ENCODE measurements around the gene CCDC188. TPM values are rescaled to one million over a fixed set of nuclear protein-coding genes. Genes with fewer than 3 reads are reported as not detected.

CCDC188 gene
- total and polyA plus RNA-seq, 4 donors, result not detected

- WGBS, result 78% methylated on average over 16 of the region's 16 CpGs
- Histone ChIP-seq H3K4me3 (ENCODE audit: low read depth in 1 of 3, low read length in 3 of 3) (peak overlapping the region in 2 of 3 donors; percentile 89 to 92), H3K27ac (ENCODE audit: low read depth in 1 of 2, low read length in 2 of 2) (no peak overlapping the region), H3K4me1 (ENCODE audit: control insufficient read depth in 4 of 4, insufficient read depth in 4 of 4, low read length in 3 of 4) (peaks cover 10 to 60% (median 49%) of the 10 kb centered on the region in 4 donors), H3K9me3 (ENCODE audit: control insufficient read depth in 4 of 4, low read length in 3 of 4) (no peaks in the 10 kb centered on the region), H3K36me3 (ENCODE audit: control insufficient read depth in 4 of 4, insufficient read depth in 3 of 4, low read depth in 1 of 4, low read length in 3 of 4) (no peaks in the 10 kb centered on the region), H3K27me3 (ENCODE audit: control insufficient read depth in 4 of 4, insufficient read depth in 4 of 4, low read length in 3 of 4) (no peaks in the 10 kb centered on the region), H3K9ac (ENCODE audit: low read depth in 1 of 2, low read length in 2 of 2) (no peak overlapping the region)
- DNase-seq (ENCODE audit: low spot score), result no peak
- TF ChIP-seq, protein P1, sequence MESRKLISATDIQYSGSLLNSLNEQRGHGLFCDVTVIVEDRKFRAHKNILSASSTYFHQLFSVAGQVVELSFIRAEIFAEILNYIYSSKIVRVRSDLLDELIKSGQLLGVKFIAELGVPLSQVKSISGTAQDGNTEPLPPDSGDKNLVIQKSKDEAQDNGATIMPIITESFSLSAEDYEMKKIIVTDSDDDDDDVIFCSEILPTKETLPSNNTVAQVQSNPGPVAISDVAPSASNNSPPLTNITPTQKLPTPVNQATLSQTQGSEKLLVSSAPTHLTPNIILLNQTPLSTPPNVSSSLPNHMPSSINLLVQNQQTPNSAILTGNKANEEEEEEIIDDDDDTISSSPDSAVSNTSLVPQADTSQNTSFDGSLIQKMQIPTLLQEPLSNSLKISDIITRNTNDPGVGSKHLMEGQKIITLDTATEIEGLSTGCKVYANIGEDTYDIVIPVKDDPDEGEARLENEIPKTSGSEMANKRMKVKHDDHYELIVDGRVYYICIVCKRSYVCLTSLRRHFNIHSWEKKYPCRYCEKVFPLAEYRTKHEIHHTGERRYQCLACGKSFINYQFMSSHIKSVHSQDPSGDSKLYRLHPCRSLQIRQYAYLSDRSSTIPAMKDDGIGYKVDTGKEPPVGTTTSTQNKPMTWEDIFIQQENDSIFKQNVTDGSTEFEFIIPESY (IDR thresholded peaks at IDR 0.05), result no peak
- TF ChIP-seq RXRA (IDR thresholded peaks at IDR 0.05) (no peak), FOXA2 (IDR thresholded peaks at IDR 0.05) (no peak), YY1 (IDR thresholded peaks at IDR 0.05) (no peak), HNF4A (conservative IDR thresholded peaks at IDR 0.05) (no peak), HNF4G (IDR thresholded peaks at IDR 0.05) (no peak), TAF1 (conservative IDR thresholded peaks at IDR 0.05) (no peak), RAD21 (IDR thresholded peaks at IDR 0.05) (no peak)
- TF ChIP-seq, protein P2, sequence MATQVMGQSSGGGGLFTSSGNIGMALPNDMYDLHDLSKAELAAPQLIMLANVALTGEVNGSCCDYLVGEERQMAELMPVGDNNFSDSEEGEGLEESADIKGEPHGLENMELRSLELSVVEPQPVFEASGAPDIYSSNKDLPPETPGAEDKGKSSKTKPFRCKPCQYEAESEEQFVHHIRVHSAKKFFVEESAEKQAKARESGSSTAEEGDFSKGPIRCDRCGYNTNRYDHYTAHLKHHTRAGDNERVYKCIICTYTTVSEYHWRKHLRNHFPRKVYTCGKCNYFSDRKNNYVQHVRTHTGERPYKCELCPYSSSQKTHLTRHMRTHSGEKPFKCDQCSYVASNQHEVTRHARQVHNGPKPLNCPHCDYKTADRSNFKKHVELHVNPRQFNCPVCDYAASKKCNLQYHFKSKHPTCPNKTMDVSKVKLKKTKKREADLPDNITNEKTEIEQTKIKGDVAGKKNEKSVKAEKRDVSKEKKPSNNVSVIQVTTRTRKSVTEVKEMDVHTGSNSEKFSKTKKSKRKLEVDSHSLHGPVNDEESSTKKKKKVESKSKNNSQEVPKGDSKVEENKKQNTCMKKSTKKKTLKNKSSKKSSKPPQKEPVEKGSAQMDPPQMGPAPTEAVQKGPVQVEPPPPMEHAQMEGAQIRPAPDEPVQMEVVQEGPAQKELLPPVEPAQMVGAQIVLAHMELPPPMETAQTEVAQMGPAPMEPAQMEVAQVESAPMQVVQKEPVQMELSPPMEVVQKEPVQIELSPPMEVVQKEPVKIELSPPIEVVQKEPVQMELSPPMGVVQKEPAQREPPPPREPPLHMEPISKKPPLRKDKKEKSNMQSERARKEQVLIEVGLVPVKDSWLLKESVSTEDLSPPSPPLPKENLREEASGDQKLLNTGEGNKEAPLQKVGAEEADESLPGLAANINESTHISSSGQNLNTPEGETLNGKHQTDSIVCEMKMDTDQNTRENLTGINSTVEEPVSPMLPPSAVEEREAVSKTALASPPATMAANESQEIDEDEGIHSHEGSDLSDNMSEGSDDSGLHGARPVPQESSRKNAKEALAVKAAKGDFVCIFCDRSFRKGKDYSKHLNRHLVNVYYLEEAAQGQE (IDR thresholded peaks at IDR 0.05), result no peak
Measured at GRCh38 chr22:20132686-20133246, 18.1 kb downstream of the CCDC188 start.

DNA sequence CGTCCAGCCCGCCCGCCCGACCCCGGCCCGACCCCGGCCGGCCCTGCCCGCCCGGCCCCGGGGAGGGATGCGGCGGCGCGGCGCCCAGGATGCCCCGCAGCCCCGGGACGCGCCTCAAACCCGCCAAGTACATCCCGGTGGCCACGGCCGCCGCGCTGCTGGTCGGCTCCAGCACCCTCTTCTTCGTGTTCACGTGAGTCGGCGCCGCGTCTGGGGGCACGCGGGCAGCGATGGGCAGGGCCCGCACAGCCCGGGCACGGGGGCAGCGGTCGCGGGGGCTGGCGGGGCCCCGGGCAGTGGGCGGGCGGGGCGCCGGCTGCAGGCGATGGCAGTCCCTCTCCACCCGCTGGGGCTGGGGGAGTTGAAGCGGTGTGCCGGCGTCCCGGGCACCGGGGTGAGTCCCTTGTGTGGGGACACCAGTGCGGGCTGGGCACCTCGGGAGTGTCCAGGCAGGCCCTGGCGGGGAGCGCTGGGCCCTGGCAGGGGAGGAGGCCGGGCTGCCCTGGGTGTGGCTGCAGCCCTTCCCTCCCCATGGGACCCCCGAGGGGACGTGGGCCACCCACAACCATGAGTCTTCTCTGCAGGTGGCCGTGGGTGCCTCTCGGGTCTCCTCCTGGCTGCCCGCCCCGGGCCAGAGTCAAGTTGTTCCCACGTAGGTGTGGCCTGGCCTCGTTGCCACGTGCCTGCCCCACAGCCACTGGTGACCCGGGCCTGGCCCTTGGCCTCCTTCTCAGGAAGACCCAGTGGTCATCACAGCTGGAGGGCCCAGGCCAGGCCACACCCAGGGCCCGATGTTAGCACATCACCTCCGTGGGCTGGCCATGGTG is 18.8 kb downstream of the CCDC188 start:
- DNase-seq (ENCODE audit: low spot score), result no peak
- Histone ChIP-seq H3K4me3 (ENCODE audit: low read depth in 1 of 3, low read length in 3 of 3) (peak overlapping the region; percentile 61 to 92 (median 89)), H3K4me1 (ENCODE audit: control insufficient read depth in 4 of 4, insufficient read depth in 4 of 4, low read length in 3 of 4) (peaks cover 8 to 66% (median 52%) of the 10 kb centered on the region in 4 donors), H3K9me3 (ENCODE audit: control insufficient read depth in 4 of 4, low read length in 3 of 4) (no peaks in the 10 kb centered on the region), H3K36me3 (ENCODE audit: control insufficient read depth in 4 of 4, insufficient read depth in 3 of 4, low read depth in 1 of 4, low read length in 3 of 4) (peaks cover 0 to 3% (median 0%) of the 10 kb centered on the region in 4 donors), H3K27me3 (ENCODE audit: control insufficient read depth in 4 of 4, insufficient read depth in 4 of 4, low read length in 3 of 4) (no peaks in the 10 kb centered on the region), H3K27ac (ENCODE audit: low read depth in 1 of 2, low read length in 2 of 2) (peak overlapping the region in 1 of 2 donors; percentile 18), H3K9ac (ENCODE audit: low read depth in 1 of 2, low read length in 2 of 2) (peak overlapping the region; percentile 10 to 33)
- TF ChIP-seq RXRA (IDR thresholded peaks at IDR 0.05) (peak in 1 of 2 donors; percentile 21), TAF1 (conservative IDR thresholded peaks at IDR 0.05) (no peak)
- under 1% methylated on average over 72 of the region's 72 CpGs for WGBS

DNA sequence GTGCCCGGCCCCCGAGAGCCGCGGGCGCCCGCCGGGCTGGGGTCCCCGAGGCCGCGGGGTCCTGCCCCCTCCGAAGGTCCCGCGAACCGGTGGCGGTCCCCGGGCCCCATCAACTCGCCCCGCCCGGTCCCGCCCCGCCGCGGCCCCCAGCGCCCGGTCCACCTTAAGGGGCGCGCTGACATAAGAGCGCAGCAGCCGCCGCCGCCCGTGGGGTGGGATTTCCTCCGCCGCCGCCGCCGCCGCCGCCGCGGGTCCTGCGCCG is 19.3 kb downstream of the CCDC188 start, which contains the start of gene ZDHHC8:
Gene ZDHHC8, plus strand, starts transcription at position 208 of the 262 bp plus-strand sequence. CDS start 144 bp downstream, outside the sequence.
- 0% methylated on average over 43 of the region's 43 CpGs for WGBS
- peak within 1 kb of the TSS; percentile 10 to 67 for H3K9ac ChIP-seq (ENCODE audit: low read depth in 1 of 2, low read length in 2 of 2)
- H3K4me3 ChIP-seq (ENCODE audit: low read depth in 1 of 3, low read length in 3 of 3), result peak within 1 kb of the TSS; percentile 77 to 92 (median 89)
- no peaks in the 10 kb centered on the region for H3K9me3 ChIP-seq (ENCODE audit: control insufficient read depth in 4 of 4, low read length in 3 of 4)
- peaks cover 8 to 69% (median 54%) of the 10 kb centered on the region in 4 donors for H3K4me1 ChIP-seq (ENCODE audit: control insufficient read depth in 4 of 4, insufficient read depth in 4 of 4, low read length in 3 of 4)
- peaks cover 0 to 3% (median 1%) of the 10 kb centered on the region in 4 donors for H3K36me3 ChIP-seq (ENCODE audit: control insufficient read depth in 4 of 4, insufficient read depth in 3 of 4, low read depth in 1 of 4, low read length in 3 of 4)
- DNase-seq (ENCODE audit: low spot score), result peak; percentile 56
- H3K27me3 ChIP-seq (ENCODE audit: control insufficient read depth in 4 of 4, insufficient read depth in 4 of 4, low read length in 3 of 4), result no peaks in the 10 kb centered on the region
- H3K27ac ChIP-seq (ENCODE audit: low read depth in 1 of 2, low read length in 2 of 2), result peak within 1 kb of the TSS; percentile 82 to 85
- TF ChIP-seq ATF3 (IDR thresholded peaks at IDR 0.05) (no peak), SP1 (IDR thresholded peaks at IDR 0.05) (no peak)
- TF ChIP-seq, protein P3, sequence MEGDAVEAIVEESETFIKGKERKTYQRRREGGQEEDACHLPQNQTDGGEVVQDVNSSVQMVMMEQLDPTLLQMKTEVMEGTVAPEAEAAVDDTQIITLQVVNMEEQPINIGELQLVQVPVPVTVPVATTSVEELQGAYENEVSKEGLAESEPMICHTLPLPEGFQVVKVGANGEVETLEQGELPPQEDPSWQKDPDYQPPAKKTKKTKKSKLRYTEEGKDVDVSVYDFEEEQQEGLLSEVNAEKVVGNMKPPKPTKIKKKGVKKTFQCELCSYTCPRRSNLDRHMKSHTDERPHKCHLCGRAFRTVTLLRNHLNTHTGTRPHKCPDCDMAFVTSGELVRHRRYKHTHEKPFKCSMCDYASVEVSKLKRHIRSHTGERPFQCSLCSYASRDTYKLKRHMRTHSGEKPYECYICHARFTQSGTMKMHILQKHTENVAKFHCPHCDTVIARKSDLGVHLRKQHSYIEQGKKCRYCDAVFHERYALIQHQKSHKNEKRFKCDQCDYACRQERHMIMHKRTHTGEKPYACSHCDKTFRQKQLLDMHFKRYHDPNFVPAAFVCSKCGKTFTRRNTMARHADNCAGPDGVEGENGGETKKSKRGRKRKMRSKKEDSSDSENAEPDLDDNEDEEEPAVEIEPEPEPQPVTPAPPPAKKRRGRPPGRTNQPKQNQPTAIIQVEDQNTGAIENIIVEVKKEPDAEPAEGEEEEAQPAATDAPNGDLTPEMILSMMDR (IDR thresholded peaks at IDR 0.05; ENCODE audit: low read depth, low read length, missing input control), result no peak
- TF ChIP-seq, protein P2 (IDR thresholded peaks at IDR 0.05), result no peak

Measured in liver (tissue), 9 donors.